ENCODE results near the gene TRMT44.

- no peak for TF ChIP-seq EP300 (IDR thresholded peaks at IDR 0.05)
- TF ChIP-seq, protein P1, sequence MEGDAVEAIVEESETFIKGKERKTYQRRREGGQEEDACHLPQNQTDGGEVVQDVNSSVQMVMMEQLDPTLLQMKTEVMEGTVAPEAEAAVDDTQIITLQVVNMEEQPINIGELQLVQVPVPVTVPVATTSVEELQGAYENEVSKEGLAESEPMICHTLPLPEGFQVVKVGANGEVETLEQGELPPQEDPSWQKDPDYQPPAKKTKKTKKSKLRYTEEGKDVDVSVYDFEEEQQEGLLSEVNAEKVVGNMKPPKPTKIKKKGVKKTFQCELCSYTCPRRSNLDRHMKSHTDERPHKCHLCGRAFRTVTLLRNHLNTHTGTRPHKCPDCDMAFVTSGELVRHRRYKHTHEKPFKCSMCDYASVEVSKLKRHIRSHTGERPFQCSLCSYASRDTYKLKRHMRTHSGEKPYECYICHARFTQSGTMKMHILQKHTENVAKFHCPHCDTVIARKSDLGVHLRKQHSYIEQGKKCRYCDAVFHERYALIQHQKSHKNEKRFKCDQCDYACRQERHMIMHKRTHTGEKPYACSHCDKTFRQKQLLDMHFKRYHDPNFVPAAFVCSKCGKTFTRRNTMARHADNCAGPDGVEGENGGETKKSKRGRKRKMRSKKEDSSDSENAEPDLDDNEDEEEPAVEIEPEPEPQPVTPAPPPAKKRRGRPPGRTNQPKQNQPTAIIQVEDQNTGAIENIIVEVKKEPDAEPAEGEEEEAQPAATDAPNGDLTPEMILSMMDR (IDR thresholded peaks at IDR 0.05): no peak
Observed at GRCh38 chr4:8441499-8442091, 1.0 kb downstream of the TRMT44 start.

Measured in stomach (tissue), 4 donors.